Measurements from ENCODE around the gene THSD4. TPM values are rescaled to one million over a fixed set of nuclear protein-coding genes. Genes with fewer than 3 reads are reported as not detected.
A peak's percentile ranks its signal among the peaks of the same experiment; 100 is the strongest.

Gene THSD4
- total and polyA plus RNA-seq, 2 of the 4 experiments (the other 2 are of a cell fraction): 25.5 to 31.1 TPM

GRCh38 chr15:71109905-71110304 lies 5.4 kb upstream of the THSD4 start:
- Histone ChIP-seq H3K14ac (replicated peaks; ENCODE audit: low read depth, low read length) (peak overlapping the region; percentile 43; the same call in 1 of the 2 replicates), H2AFZ (replicated peaks; ENCODE audit: low read length, poor library complexity) (peak overlapping the region; percentile 48), H3K18ac (ENCODE audit: low read depth, low read length) (peak overlapping the region; percentile 90), H3K27me3 (ENCODE audit: control insufficient read depth, insufficient read depth, low read length) (no peaks in the 10 kb centered on the region), H2BK120ac (ENCODE audit: low read depth, low read length) (peak overlapping the region; percentile 65; the same call in 1 of the 2 replicates), H2BK5ac (ENCODE audit: low read depth, low read length, poor library complexity, severe bottlenecking) (no peak overlapping the region), H3K56ac (ENCODE audit: extremely low read depth, insufficient read depth, low read length) (no peak overlapping the region), H2BK20ac (ENCODE audit: low read depth, low read length) (peak overlapping the region; percentile 83; the same call in 1 of the 2 replicates), H4K8ac (ENCODE audit: low read depth in 2 of 2, low read length in 2 of 2) (no peak overlapping the region; a peak in 2 of 4 replicates), H3K27ac (ENCODE audit: insufficient read depth, low read length) (no peak overlapping the region), H3K4ac (ENCODE audit: low read depth, low read length) (peak overlapping the region; percentile 85), H3K4me1 (ENCODE audit: control insufficient read depth, insufficient read depth, low read length) (peaks cover 14% of the 10 kb centered on the region), H3K9ac (ENCODE audit: low read depth, low read length) (no peak overlapping the region), H4K20me1 (ENCODE audit: insufficient read depth, low read length) (no peaks in the 10 kb centered on the region), H3K36me3 (ENCODE audit: control insufficient read depth, insufficient read depth, low read length) (no peaks in the 10 kb centered on the region), H3K23ac (ENCODE audit: low read depth, low read length) (no peak overlapping the region), H3K4me2 (ENCODE audit: low read depth, low read length) (no peak overlapping the region), H4K91ac (ENCODE audit: insufficient read depth, low read depth, low read length) (peak overlapping the region; percentile 87), H3K9me1 (ENCODE audit: insufficient read depth, low read length) (peaks cover 8% of the 10 kb centered on the region; the same call in 1 of the 2 replicates), H3K9me3 (ENCODE audit: control insufficient read depth, insufficient read depth, low read length) (no peaks in the 10 kb centered on the region), H3K79me1 (ENCODE audit: low read depth in 1 of 2, low read length in 2 of 2) (peaks cover 0 to 3% of the 10 kb centered on the region in 2 experiments; a peak in 1 of 4 replicates), H2AK5ac (ENCODE audit: low read depth, low read length) (peak overlapping the region; percentile 90), H2BK15ac (ENCODE audit: low read depth, low read length) (peak overlapping the region; percentile 55; the same call in 2 of the 3 replicates), H3K4me3 (ENCODE audit: insufficient read depth, low read depth, low read length) (no peak overlapping the region), H4K5ac (ENCODE audit: low read depth, low read length) (peak overlapping the region; percentile 85), H2AK9ac (replicated peaks; ENCODE audit: low read depth, low read length, poor library complexity) (no peak overlapping the region)
- no peak for ATAC-seq (ENCODE audit: low read depth)
- in situ Hi-C loops (cut with MboI; ENCODE audit: low sequenced_read_pairs): loop anchor here (5.0 to 10.0 kb wide), 4 partner anchors 98 to 697 kb away; partner anchors contain the start of genes LRRC49 and THAP10
- intact Hi-C loops (cut with micrococcal nuclease): loop anchor here (1.0 to 2.0 kb wide), 2 partner anchors 333 to 691 kb away; no protein-coding TSS in a partner anchor
- no peak for DNase-seq
- dilution Hi-C loops (cut with HindIII; ENCODE audit: low sequenced_read_pairs, unreplicated experiment): no loop called here
- CTCF ChIA-PET: no interaction called here
- BruUV-seq (replicated peaks): no TSS peak
- WGBS, 2 experiments (ENCODE audit: extremely low coverage in 2 of 2, insufficient read length in 1 of 2): 60% methylated on average over 1 of the region's 3 CpGs; no CpG with 5 or more reads in 1 of the 2 experiments
- POLR2A ChIA-PET (ENCODE audit: unreplicated experiment): no interaction called here
- TF ChIP-seq RFX5 (IDR thresholded peaks at IDR 0.05; ENCODE audit: low read depth, low read length): no peak

Measured in IMR-90 (cell line).